Measurements from ENCODE around the gene SH3PXD2A.

SH3PXD2A gene

GRCh38 chr10:103632247-103632642, 223.1 kb downstream of the SH3PXD2A start:
- no peaks in the 10 kb centered on the region for H3K36me3 Mint-ChIP-seq (ENCODE audit: low read depth)

DNA sequence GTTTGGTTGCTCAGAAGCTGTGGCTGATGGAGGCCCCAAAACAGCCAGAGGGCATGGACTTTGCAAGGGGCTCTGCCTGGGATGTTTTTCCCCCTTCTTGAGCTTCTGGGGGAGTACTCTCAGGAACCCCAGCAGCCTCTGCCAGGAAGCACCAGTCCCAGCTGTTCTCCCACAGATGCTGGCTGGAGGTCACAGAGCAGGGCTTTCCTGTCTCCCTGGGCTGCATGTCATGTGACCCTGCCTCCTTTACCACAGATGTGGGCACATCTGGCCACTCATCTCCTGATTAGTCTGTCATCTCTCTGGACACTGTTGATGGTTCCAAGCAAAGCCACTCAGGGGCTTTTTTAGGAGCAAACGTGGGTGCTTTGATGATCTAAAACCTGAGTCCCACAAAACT, 225.2 kb downstream of the SH3PXD2A start:
- no peak overlapping the region for H3K27ac Mint-ChIP-seq

More at GRCh38 chr10:103632247-103632642, 223.1 kb downstream of the SH3PXD2A start:
- Mint-ChIP-seq H3K4me1 (no peaks in the 10 kb centered on the region), H3K27ac (no peak overlapping the region), H3K9me3 (no peaks in the 10 kb centered on the region), H3K4me3 (no peak overlapping the region), H3K27me3 (no peaks in the 10 kb centered on the region)
- ATAC-seq (no peak), DNase-seq (no peak)

GRCh38 chr10:103629581-103629980, 225.8 kb downstream of the SH3PXD2A start:
- H3K4me1 Mint-ChIP-seq: no peaks in the 10 kb centered on the region
- DNase-seq (no peak), ATAC-seq (no peak)
- no peak overlapping the region for H3K27ac Mint-ChIP-seq
- no peaks in the 10 kb centered on the region for H3K36me3 Mint-ChIP-seq (ENCODE audit: low read depth)
- H3K4me3 Mint-ChIP-seq: no peak overlapping the region
- no peaks in the 10 kb centered on the region for H3K27me3 Mint-ChIP-seq
- H3K9me3 Mint-ChIP-seq: no peaks in the 10 kb centered on the region

More for the DNA sequence above, 225.2 kb downstream of the SH3PXD2A start:
- no peaks in the 10 kb centered on the region for H3K9me3 Mint-ChIP-seq
- DNase-seq: no peak
- H3K36me3 Mint-ChIP-seq (ENCODE audit: low read depth): no peaks in the 10 kb centered on the region
- no peak overlapping the region for H3K4me3 Mint-ChIP-seq
- no peaks in the 10 kb centered on the region for H3K27me3 Mint-ChIP-seq
- no peak for ATAC-seq
- H3K4me1 Mint-ChIP-seq: no peaks in the 10 kb centered on the region

GRCh38 chr10:103627893-103628292, 227.5 kb downstream of the SH3PXD2A start:
- H3K36me3 Mint-ChIP-seq (ENCODE audit: low read depth): no peaks in the 10 kb centered on the region
- H3K9me3 Mint-ChIP-seq: no peaks in the 10 kb centered on the region
- H3K4me3 Mint-ChIP-seq: no peak overlapping the region
- no peaks in the 10 kb centered on the region for H3K27me3 Mint-ChIP-seq
- no peaks in the 10 kb centered on the region for H3K4me1 Mint-ChIP-seq
- DNase-seq (no peak), ATAC-seq (no peak)
- no peak overlapping the region for H3K27ac Mint-ChIP-seq

DNA sequence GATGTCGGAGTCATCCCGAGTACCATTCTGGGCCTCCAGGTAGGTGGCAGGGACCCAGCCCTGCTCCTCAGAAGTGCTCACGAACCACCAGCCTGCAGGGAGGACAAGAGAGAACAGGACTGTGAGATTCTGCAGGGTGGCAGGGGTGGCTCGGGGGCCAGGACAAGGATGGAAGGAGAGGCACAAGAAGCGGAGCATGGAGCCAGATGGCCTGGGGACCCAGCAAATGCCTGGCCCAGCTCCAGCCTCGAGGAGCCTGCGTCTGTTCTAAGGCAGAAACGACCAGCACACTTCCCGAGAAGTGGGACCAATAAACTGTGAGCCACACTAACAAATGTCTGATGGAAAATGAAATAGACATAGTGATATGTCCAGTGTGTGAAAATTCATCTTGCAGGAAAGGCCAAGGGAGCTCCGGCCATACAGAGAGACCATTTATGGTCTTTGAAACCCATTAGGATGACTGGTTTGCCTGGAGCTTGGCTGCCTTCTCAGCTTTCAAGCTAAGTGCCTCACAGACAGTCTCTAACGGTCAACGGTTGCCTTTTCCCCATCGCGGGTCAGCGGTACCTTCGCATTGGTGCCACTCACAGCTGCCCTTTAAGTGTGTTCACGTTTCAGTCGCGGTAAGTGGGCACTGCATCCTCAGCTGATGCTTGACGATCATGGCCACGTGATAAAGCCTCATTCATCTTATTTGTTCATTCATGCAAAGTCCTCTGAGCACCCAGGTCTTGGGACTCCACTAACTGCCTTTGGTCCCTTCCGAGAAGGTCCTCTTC, 228.1 kb downstream of the SH3PXD2A start:
- no peaks in the 10 kb centered on the region for H3K9me3 Mint-ChIP-seq
- no peaks in the 10 kb centered on the region for H3K27me3 Mint-ChIP-seq
- no peaks in the 10 kb centered on the region for H3K4me1 Mint-ChIP-seq
- H3K4me3 Mint-ChIP-seq: no peak overlapping the region
- DNase-seq (no peak), ATAC-seq (no peak)
- no peaks in the 10 kb centered on the region for H3K36me3 Mint-ChIP-seq (ENCODE audit: low read depth)
- H3K27ac Mint-ChIP-seq: no peak overlapping the region

DNA sequence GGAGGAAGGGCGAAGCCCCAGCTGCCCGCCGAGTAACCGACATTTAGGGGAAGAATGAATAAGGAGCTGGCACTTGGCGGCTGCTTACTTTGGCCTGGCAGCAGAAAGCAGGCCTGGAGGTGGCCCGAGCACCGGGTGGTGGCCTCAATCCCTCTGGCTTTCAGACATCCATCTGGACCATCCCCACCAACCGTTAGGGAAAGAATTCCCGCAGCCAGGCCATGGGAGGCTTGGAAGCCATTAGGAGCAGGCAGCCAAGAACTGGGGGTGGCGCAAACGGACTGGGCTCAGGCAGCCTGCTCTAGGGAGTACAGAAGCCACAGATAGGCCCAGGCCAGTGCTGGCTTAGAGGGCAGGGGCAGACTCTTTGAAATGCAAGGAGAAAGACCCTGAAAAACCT, 229.2 kb downstream of the SH3PXD2A start:
- Mint-ChIP-seq H3K27me3 (no peaks in the 10 kb centered on the region), H3K27ac (no peak overlapping the region)
- ATAC-seq: no peak

GRCh38 chr10:103622935-103623574, 232.3 kb downstream of the SH3PXD2A start:
- no peak for ATAC-seq
- H3K36me3 Mint-ChIP-seq (ENCODE audit: low read depth): no peaks in the 10 kb centered on the region
- no peaks in the 10 kb centered on the region for H3K27me3 Mint-ChIP-seq
- H3K4me3 Mint-ChIP-seq: no peak overlapping the region
- H3K9me3 Mint-ChIP-seq: no peaks in the 10 kb centered on the region
- no peak for DNase-seq
- no peaks in the 10 kb centered on the region for H3K4me1 Mint-ChIP-seq
- H3K27ac Mint-ChIP-seq: no peak overlapping the region

More for the DNA sequence above, 229.2 kb downstream of the SH3PXD2A start:
- no peak for DNase-seq
- H3K4me3 Mint-ChIP-seq: no peak overlapping the region
- H3K9me3 Mint-ChIP-seq: no peaks in the 10 kb centered on the region
- no peaks in the 10 kb centered on the region for H3K36me3 Mint-ChIP-seq (ENCODE audit: low read depth)
- no peaks in the 10 kb centered on the region for H3K4me1 Mint-ChIP-seq

- H3K9me3 Mint-ChIP-seq: no peaks in the 10 kb centered on the region
- H3K27ac Mint-ChIP-seq: no peak overlapping the region
- no peaks in the 10 kb centered on the region for H3K4me1 Mint-ChIP-seq
- ATAC-seq: no peak
- H3K36me3 Mint-ChIP-seq (ENCODE audit: low read depth): no peaks in the 10 kb centered on the region
- no peak overlapping the region for H3K4me3 Mint-ChIP-seq
- no peak for DNase-seq
- no peaks in the 10 kb centered on the region for H3K27me3 Mint-ChIP-seq
These were observed 233.1 kb downstream of the SH3PXD2A start for GRCh38 chr10:103622286-103622685.

DNA sequence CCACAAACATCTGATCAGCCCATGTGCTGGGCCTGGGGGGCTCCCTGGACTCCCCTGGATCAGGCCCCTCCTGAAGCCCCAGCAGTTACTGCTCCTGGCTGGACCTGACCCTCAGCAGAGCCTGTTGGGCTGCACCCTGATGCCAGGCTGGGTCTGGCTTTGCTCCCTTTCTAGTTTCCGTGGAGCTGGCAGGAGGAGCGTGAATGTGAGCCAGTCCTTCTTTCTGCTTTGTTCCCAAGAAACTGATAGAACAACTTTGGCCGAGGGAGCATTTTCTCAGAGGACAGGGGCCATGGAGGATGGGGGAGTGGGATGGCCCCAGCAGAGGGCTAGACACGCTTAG, 233.6 kb downstream of the SH3PXD2A start:
- no peak overlapping the region for H3K27ac Mint-ChIP-seq
- no peaks in the 10 kb centered on the region for H3K4me1 Mint-ChIP-seq
- H3K9me3 Mint-ChIP-seq: no peaks in the 10 kb centered on the region
- DNase-seq: no peak
- H3K4me3 Mint-ChIP-seq: no peak overlapping the region
- H3K27me3 Mint-ChIP-seq: no peaks in the 10 kb centered on the region
- no peaks in the 10 kb centered on the region for H3K36me3 Mint-ChIP-seq (ENCODE audit: low read depth)
- no peak for ATAC-seq

GRCh38 chr10:103620891-103621782, 234.2 kb downstream of the SH3PXD2A start:
- H3K4me3 Mint-ChIP-seq: no peak overlapping the region
- H3K27me3 Mint-ChIP-seq: no peaks in the 10 kb centered on the region
- H3K9me3 Mint-ChIP-seq: no peaks in the 10 kb centered on the region
- no peak for DNase-seq
- no peaks in the 10 kb centered on the region for H3K36me3 Mint-ChIP-seq (ENCODE audit: low read depth)
- no peak overlapping the region for H3K27ac Mint-ChIP-seq
- no peak for ATAC-seq
- H3K4me1 Mint-ChIP-seq: no peaks in the 10 kb centered on the region

DNA sequence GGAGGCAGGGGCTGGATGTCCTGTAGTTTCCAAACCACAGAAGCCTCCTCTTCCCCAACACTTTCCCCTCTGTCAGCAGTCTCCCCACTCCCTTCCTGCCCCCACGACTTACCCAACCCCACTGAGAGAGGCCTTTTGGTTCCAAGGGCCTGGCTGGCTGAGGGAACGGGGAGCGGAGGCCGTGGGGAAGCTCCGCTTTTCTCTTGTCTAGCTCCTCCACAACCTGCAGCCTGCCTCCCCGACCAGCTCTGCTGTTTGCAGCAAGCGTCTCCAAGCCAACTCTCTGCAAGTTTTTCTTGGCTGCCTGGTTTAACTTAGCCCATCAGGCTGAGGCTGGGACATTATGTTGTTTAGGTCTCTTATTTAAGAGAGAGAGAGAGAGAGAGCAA, 235.0 kb downstream of the SH3PXD2A start:
- no peaks in the 10 kb centered on the region for H3K27me3 Mint-ChIP-seq
- H3K4me3 Mint-ChIP-seq: no peak overlapping the region
- DNase-seq (no peak), ATAC-seq (no peak)
- H3K9me3 Mint-ChIP-seq: no peaks in the 10 kb centered on the region
- H3K36me3 Mint-ChIP-seq (ENCODE audit: low read depth): no peaks in the 10 kb centered on the region
- no peak overlapping the region for H3K27ac Mint-ChIP-seq
- H3K4me1 Mint-ChIP-seq: no peaks in the 10 kb centered on the region

DNA sequence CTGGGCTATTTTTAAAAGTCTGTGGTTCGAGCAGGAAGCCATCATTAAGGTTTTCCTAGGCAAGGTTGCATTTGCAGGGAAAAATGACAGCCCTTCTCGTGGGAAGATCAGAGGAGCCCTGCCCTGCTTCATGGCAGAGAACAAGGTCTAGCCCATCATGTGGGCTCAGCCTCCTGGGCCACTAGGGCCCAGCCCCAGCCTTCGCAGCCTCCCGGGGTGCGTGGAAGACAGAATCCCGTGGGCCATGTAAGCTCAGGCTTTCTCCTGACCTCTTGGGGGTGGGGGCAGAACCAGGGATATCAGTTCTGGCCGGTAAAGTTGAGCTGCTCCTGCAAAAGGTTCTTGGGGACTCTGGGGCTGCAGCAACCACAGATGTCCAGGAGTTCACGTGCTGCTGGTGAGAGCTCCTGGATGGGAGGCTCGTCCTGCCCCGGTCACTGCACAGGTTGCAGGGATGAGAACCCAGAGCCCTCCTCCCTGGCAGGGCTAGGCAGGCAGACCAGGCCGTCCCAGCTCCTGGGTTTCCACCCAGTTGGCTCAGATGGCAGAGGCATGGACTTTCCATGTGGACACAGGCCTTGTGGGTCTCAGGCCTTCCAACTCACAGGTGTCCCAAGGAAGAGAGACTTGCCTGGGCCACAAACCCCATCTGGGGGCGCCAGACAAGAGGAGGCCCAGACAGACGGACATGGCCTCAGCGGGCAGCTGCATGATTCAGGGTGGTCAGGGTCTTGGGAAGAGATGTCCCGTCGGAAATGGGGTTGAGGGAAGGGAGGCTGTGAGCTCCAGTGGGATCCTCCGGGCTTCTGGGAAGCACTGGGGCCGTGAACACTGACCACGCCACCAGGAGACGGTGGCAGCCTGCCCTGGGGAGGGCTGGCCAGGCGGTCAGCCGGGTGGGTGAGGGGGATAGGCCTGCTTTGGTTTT, 235.7 kb downstream of the SH3PXD2A start:
- H3K36me3 Mint-ChIP-seq (ENCODE audit: low read depth): no peaks in the 10 kb centered on the region
- DNase-seq (no peak), ATAC-seq (no peak)
- H3K4me3 Mint-ChIP-seq: no peak overlapping the region
- no peaks in the 10 kb centered on the region for H3K9me3 Mint-ChIP-seq
- no peaks in the 10 kb centered on the region for H3K27me3 Mint-ChIP-seq
- H3K4me1 Mint-ChIP-seq: no peaks in the 10 kb centered on the region
- H3K27ac Mint-ChIP-seq: no peak overlapping the region

GRCh38 chr10:103618575-103619423, 236.6 kb downstream of the SH3PXD2A start:
- no peak for DNase-seq
- Mint-ChIP-seq H3K9me3 (no peaks in the 10 kb centered on the region), H3K4me1 (no peaks in the 10 kb centered on the region), H3K27ac (no peak overlapping the region), H3K36me3 (ENCODE audit: low read depth) (no peaks in the 10 kb centered on the region), H3K4me3 (no peak overlapping the region), H3K27me3 (no peaks in the 10 kb centered on the region)
- ATAC-seq: no peak
